Activated CD4-positive, alpha-beta memory T cell treated with anti-CD3 and anti-CD28 coated beads, Interleukin-2, amount 10 ng/mL, durations not matched to agents 7 days and 5 days (primary cell): Measurements from ENCODE around the gene ALG2. TPM values are rescaled to one million over a fixed set of nuclear protein-coding genes. Genes with fewer than 3 reads are reported as not detected.
"Not testable (repeated sequence)": the region's sequence is repeated elsewhere in the genome, so short reads cannot be mapped to it uniquely, and the experiment has no call there.

Experiments
- CTCF ChIA-PET: fragments of 350-600 bp; sonication (Branson Sonifier 250); formaldehyde crosslinking; loops from one replicate; lab custom pipeline; 2021; ENCODE audit warnings: antibody characterized with exemption, inconsistent platforms; lab: Charles Lee
- POLR2A ChIA-PET: fragments of 350-600 bp; sonication (Branson Sonifier 250); formaldehyde crosslinking; loops from one replicate; lab custom pipeline; 2021; ENCODE audit warnings: antibody characterized with exemption; lab: Charles Lee
- DNase-seq: peaks from one replicate; pipeline ENCODE4 v3.0.0-alpha.2; 2020
- H3K27ac Mint-ChIP-seq: one replicate; pipeline ENCODE4 v1.8.0; 2021; ENCODE audit warnings: mild to moderate bottlenecking, mixed read lengths
- H3K27me3 Mint-ChIP-seq: one replicate; pipeline ENCODE4 v1.8.0; 2021; ENCODE audit warnings: mixed read lengths
- H3K36me3 Mint-ChIP-seq: one replicate; pipeline ENCODE4 v1.8.0; 2021; ENCODE audit warnings: low read depth, mixed read lengths
- H3K4me1 Mint-ChIP-seq: one replicate; pipeline ENCODE4 v1.8.0; 2021; ENCODE audit warnings: mixed read lengths
- H3K4me3 Mint-ChIP-seq: one replicate; pipeline ENCODE4 v1.8.0; 2021; ENCODE audit warnings: mild to moderate bottlenecking, mixed read lengths
- H3K9me3 Mint-ChIP-seq: one replicate; pipeline ENCODE4 v1.8.0; 2021; ENCODE audit warnings: mixed read lengths
- total RNA-seq, 2 experiments: library from RNA; stranded (reverse); gene quantifications; one replicate each; pipeline ENCODE4 v1.2.3, GENCODE V29; 2021

The ALG2 gene
- total RNA-seq, 2 experiments from 2014 or later = 30.0 to 31.9 TPM

- ChIA-PET POLR2A (no interaction called here), CTCF (interaction anchor here (1.0 kb wide), 1 partner anchor 30 kb away, joined by 3 read pairs; no protein-coding TSS in a partner anchor)
- no peak for DNase-seq
These were observed 20.1 kb downstream of the ALG2 start for GRCh38 chr9:99201603-99202002.

DNA sequence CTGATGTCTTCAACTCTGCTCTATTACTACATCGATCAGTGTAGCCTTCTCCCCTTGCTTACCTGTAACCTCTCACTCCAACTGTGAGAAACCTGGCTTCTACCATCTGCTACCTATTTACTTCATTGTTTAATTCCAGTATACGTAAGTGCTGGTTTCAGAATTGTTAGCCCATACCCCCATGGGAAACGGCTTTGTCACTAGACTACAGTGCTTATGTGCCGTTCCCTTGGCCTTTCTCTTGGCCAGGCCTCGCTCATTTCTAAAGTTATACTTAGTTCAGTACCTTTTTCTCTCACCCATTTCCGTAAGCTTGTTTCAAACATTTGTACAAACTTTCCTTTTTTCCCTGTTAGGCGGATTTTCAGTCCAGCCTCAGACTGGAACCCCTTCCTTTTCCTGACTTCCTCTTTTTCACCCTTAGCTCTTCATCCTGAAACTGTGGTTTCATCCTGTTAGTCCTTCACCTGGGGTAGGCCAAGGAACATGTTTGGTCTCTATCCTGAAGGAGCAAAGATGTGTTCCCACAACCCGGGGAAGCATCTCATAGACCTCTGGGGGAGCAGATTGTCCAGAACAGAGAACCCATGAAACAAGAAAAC is 21.7 kb downstream of the ALG2 start:
- POLR2A ChIA-PET = no interaction called here
- Mint-ChIP-seq H3K4me1 (peaks cover 12% of the 10 kb centered on the region), H3K9me3 (no peaks in the 10 kb centered on the region), H3K27ac (no peak overlapping the region), H3K36me3 (no peaks in the 10 kb centered on the region), H3K4me3 (no peak overlapping the region), H3K27me3 (peaks cover 11% of the 10 kb centered on the region)
- CTCF ChIA-PET = interaction anchor here (6.6 kb wide), 1 partner anchor 14 kb away, joined by 34 read pairs; no protein-coding TSS in a partner anchor
- DNase-seq = no peak

More at GRCh38 chr9:99201603-99202002, 20.1 kb downstream of the ALG2 start:
- Mint-ChIP-seq H3K4me3 (no peak overlapping the region), H3K36me3 (no peaks in the 10 kb centered on the region), H3K4me1 (peaks cover 10% of the 10 kb centered on the region), H3K27me3 (peaks cover 13% of the 10 kb centered on the region), H3K9me3 (no peaks in the 10 kb centered on the region), H3K27ac (no peak overlapping the region)

GRCh38 chr9:99197987-99198386 is 23.8 kb downstream of the ALG2 start:
- no peak overlapping the region for H3K4me3 Mint-ChIP-seq
- POLR2A ChIA-PET = interaction anchor here (0.7 to 2.7 kb wide), 4 partner anchors 12 to 225 kb away, joined by 3 to 6 read pairs (median 4); partner anchors contain the start of genes ALG2 and SEC61B

DNA sequence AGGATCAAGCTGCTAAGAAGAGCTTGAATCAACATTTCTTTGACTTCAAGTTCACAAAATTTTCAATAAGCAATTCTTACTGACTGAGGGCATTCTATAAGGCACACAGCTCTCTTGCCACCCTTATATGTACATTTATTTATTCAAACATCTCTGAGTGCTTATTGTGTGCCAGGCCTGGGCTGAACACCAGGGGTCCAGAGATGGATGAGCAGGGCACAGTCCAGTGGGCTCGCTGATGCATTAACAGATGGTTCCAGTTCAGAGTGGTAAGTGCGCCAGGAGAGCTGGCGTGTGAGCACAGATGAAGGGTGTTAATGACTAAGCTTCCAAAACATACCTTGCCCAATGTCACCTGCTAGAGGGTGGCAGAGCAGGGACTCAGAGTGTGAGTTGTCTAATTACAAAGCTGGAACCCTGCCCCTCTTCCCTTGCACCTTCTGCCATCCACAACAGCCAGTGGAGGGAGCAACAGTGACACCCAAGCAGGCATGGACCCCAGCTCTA is 24.6 kb downstream of the ALG2 start:
- ChIA-PET POLR2A (interaction anchor here (0.7 to 2.7 kb wide), 4 partner anchors 12 to 225 kb away, joined by 3 to 6 read pairs (median 4); partner anchors contain the start of genes ALG2 and SEC61B), CTCF (interaction anchor here (0.6 to 6.6 kb wide), 4 partner anchors 11 to 44 kb away, joined by 3 to 34 read pairs (median 4); no protein-coding TSS in a partner anchor)
- Mint-ChIP-seq H3K36me3 (no peaks in the 10 kb centered on the region), H3K27ac (no peak overlapping the region), H3K9me3 (no peaks in the 10 kb centered on the region), H3K4me3 (no peak overlapping the region), H3K27me3 (peaks cover 24% of the 10 kb centered on the region), H3K4me1 (peaks cover 19% of the 10 kb centered on the region)
- DNase-seq = no peak

More at GRCh38 chr9:99197987-99198386, 23.8 kb downstream of the ALG2 start:
- CTCF ChIA-PET = interaction anchor here (0.7 to 6.6 kb wide), 5 partner anchors 12 to 200 kb away, joined by 3 to 34 read pairs (median 3); partner anchors contain the start of gene SEC61B
- DNase-seq = no peak
- no peak overlapping the region for H3K27ac Mint-ChIP-seq
- peaks cover 19% of the 10 kb centered on the region for H3K4me1 Mint-ChIP-seq
- no peaks in the 10 kb centered on the region for H3K9me3 Mint-ChIP-seq
- H3K36me3 Mint-ChIP-seq = no peaks in the 10 kb centered on the region
- H3K27me3 Mint-ChIP-seq = peaks cover 19% of the 10 kb centered on the region

GRCh38 chr9:99196484-99196883 is 25.3 kb downstream of the ALG2 start:
- H3K4me3 Mint-ChIP-seq, DNase-seq, H3K27ac Mint-ChIP-seq, H3K9me3 Mint-ChIP-seq, H3K36me3 Mint-ChIP-seq: not testable (repeated sequence)
- POLR2A ChIA-PET = interaction anchor here (2.7 kb wide), 1 partner anchor 11 kb away, joined by 6 read pairs; no protein-coding TSS in a partner anchor
- CTCF ChIA-PET = interaction anchor here (0.8 to 6.6 kb wide), 4 partner anchors 11 to 62 kb away, joined by 3 to 34 read pairs (median 5); no protein-coding TSS in a partner anchor
- peaks cover 23% of the 10 kb centered on the region for H3K27me3 Mint-ChIP-seq
- peaks cover 19% of the 10 kb centered on the region for H3K4me1 Mint-ChIP-seq

GRCh38 chr9:99193466-99193821 is 28.3 kb downstream of the ALG2 start:
- CTCF ChIA-PET = interaction anchor here (1.0 kb wide), 1 partner anchor 11 kb away, joined by 3 read pairs; no protein-coding TSS in a partner anchor
- H3K27me3 Mint-ChIP-seq = peaks cover 39% of the 10 kb centered on the region
- POLR2A ChIA-PET = no interaction called here

GRCh38 chr9:99192786-99193465 is 28.8 kb downstream of the ALG2 start:
- ChIA-PET CTCF (interaction anchor here (1.0 kb wide), 1 partner anchor 11 kb away, joined by 3 read pairs; no protein-coding TSS in a partner anchor), POLR2A (no interaction called here)
- H3K9me3 Mint-ChIP-seq = no peaks in the 10 kb centered on the region
- DNase-seq = no peak
- H3K27me3 Mint-ChIP-seq = peaks cover 43% of the 10 kb centered on the region
- H3K4me3 Mint-ChIP-seq = no peak overlapping the region
- H3K36me3 Mint-ChIP-seq = no peaks in the 10 kb centered on the region
- peaks cover 17% of the 10 kb centered on the region for H3K4me1 Mint-ChIP-seq
- no peak overlapping the region for H3K27ac Mint-ChIP-seq

More at GRCh38 chr9:99193466-99193821, 28.3 kb downstream of the ALG2 start:
- no peaks in the 10 kb centered on the region for H3K9me3 Mint-ChIP-seq
- DNase-seq = no peak
- H3K4me3 Mint-ChIP-seq = no peak overlapping the region
- H3K4me1 Mint-ChIP-seq = peaks cover 19% of the 10 kb centered on the region
- no peak overlapping the region for H3K27ac Mint-ChIP-seq
- no peaks in the 10 kb centered on the region for H3K36me3 Mint-ChIP-seq

- Mint-ChIP-seq H3K4me3 (no peak overlapping the region), H3K27ac (no peak overlapping the region), H3K27me3 (peaks cover 43% of the 10 kb centered on the region), H3K4me1 (peaks cover 10% of the 10 kb centered on the region), H3K9me3 (no peaks in the 10 kb centered on the region), H3K36me3 (no peaks in the 10 kb centered on the region)
- no peak for DNase-seq
- ChIA-PET CTCF (no interaction called here), POLR2A (no interaction called here)
These were observed 31.0 kb downstream of the ALG2 start for GRCh38 chr9:99190597-99191283.

DNA sequence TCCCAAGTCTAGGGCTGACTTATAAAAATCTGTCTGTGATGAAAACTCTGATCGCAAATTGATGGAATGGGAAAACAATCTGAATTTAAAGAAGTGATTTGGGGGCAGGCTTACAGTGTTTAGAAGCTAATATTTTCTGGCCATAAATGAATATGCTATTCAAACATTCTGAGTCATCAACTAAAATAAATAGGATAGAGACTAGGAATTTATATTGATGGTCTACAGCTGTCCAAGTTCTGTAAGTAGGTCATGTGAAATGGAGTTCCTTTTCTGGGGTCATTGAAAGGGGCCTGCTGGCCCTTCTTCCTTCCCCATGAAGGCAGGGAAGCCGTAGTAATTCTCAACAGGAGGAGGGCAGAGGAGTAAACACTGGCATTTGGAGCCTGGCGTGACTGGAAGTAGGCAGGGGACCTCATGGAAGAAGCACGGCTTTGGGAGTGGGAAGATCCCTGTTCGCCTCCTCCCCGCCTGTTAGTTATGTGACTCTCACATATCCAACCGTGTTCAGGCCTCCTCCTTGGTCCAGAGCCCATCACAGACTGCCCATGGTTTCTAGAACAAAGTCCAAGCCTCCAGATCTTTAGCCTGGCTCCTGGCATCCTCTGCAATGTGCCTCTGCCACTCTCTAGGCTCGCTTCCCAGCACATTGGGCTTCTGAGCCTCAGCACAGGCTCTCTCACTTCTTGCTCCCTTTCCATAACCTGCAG is 31.7 kb downstream of the ALG2 start:
- H3K4me3 Mint-ChIP-seq = no peak overlapping the region
- CTCF ChIA-PET = interaction anchor here (1.1 kb wide), 1 partner anchor 41 kb away, joined by 3 read pairs; no protein-coding TSS in a partner anchor
- no peak overlapping the region for H3K27ac Mint-ChIP-seq
- DNase-seq = no peak
- peaks cover 10% of the 10 kb centered on the region for H3K4me1 Mint-ChIP-seq
- H3K27me3 Mint-ChIP-seq = peaks cover 42% of the 10 kb centered on the region
- POLR2A ChIA-PET = no interaction called here
- no peaks in the 10 kb centered on the region for H3K36me3 Mint-ChIP-seq
- H3K9me3 Mint-ChIP-seq = no peaks in the 10 kb centered on the region

GRCh38 chr9:99189186-99189585 is 32.6 kb downstream of the ALG2 start:
- ChIA-PET CTCF (interaction anchor here (1.1 to 1.8 kb wide), 2 partner anchors 42 to 214 kb away, joined by 3 to 5 read pairs; no protein-coding TSS in a partner anchor), POLR2A (no interaction called here)
- no peaks in the 10 kb centered on the region for H3K36me3 Mint-ChIP-seq
- no peak overlapping the region for H3K27ac Mint-ChIP-seq
- H3K4me3 Mint-ChIP-seq = no peak overlapping the region
- H3K4me1 Mint-ChIP-seq = peaks cover 12% of the 10 kb centered on the region
- peaks cover 38% of the 10 kb centered on the region for H3K27me3 Mint-ChIP-seq
- no peak for DNase-seq
- H3K9me3 Mint-ChIP-seq = no peaks in the 10 kb centered on the region

DNA sequence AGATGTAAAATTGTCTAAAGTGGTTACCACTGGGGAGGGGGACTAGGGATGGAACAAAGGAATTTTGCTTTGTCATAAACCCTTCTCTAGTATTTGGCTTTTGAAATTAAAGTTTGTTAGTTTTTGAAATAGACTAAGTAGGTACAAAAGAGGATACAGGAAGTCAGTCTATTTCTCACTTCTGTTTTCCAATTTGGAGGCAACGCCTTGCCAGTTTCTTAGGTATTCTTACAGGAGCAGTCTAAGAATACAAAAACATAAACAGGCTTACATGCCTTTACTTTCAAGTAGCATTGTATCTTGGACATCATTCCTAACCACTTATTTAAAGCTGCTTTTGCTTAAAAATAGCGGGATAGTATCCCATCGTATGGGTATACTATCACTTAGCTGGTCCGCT is 34.4 kb downstream of the ALG2 start:
- POLR2A ChIA-PET = interaction anchor here (2.3 kb wide), 1 partner anchor 35 kb away, joined by 8 read pairs; the partner anchor contains the start of genes ALG2 and SEC61B
- Mint-ChIP-seq H3K4me3 (no peak overlapping the region), H3K9me3 (no peaks in the 10 kb centered on the region), H3K27me3 (peaks cover 29% of the 10 kb centered on the region), H3K36me3 (no peaks in the 10 kb centered on the region), H3K4me1 (peaks cover 18% of the 10 kb centered on the region), H3K27ac (no peak overlapping the region)
- CTCF ChIA-PET = interaction anchor here (1.0 to 4.2 kb wide), 5 partner anchors 10 to 1138 kb away, joined by 3 to 34 read pairs (median 5); no protein-coding TSS in a partner anchor
- DNase-seq = no peak
